B cell (primary cell): ENCODE measurements around the gene TMPRSS13. TPM values are rescaled to one million over a fixed set of nuclear protein-coding genes. Genes with fewer than 3 reads are reported as not detected.

ENCODE experiments used
- ATAC-seq: fragments of 200-7000 bp; cut with Tn5 transposase; one replicate; pipeline ENCODE4 v1.10.0; 2021; ENCODE audit warnings: low read depth, mild to moderate bottlenecking, moderate number of reproducible peaks, moderate library complexity
- CTCF ChIA-PET: fragments of 350-600 bp; sonication (Branson Sonifier 250); formaldehyde crosslinking; loops from one replicate; lab custom pipeline; 2021; ENCODE audit warnings: antibody characterized with exemption, inconsistent platforms; lab: Charles Lee
- POLR2A ChIA-PET: fragments of 350-600 bp; sonication (Branson Sonifier 250); formaldehyde crosslinking; loops from one replicate; lab custom pipeline; 2021; ENCODE audit warnings: antibody characterized with exemption; lab: Charles Lee
- DNase-seq: peaks from one replicate; pipeline ENCODE4 v3.0.0; 2013
- H2AFZ ChIP-seq: 2 replicates; pipeline ENCODE4 v1.6.1; 2012; ENCODE audit warnings: mild to moderate bottlenecking, low read depth, low read length; ENCODE audit not compliant: insufficient read depth, poor library complexity, severe bottlenecking
- H3K27ac ChIP-seq, 2 donors: 1 replicate in 1 of 2; 2 replicates in 1 of 2; pipeline ENCODE4 v1.5.1; 2012 to 2013; ENCODE audit warnings: low read length in 2 of 2, mild to moderate bottlenecking in 2 of 2, moderate library complexity in 1 of 2
- H3K27me3 ChIP-seq, 4 experiments: fragments of 200-600 bp in 1 of 4; sonication (generic) in 1 of 4; replicated peaks in 1 of 4; 1 replicate in 2 of 4; 2 replicates in 2 of 4; pipeline versions ENCODE4 v1.6.1 to v1.7.0; 2013 to 2016; ENCODE audit warnings: low read length in 3 of 4, mild to moderate bottlenecking in 2 of 4, mixed read lengths in 1 of 4, moderate library complexity in 1 of 4; ENCODE audit not compliant: insufficient read depth in 4 of 4, control insufficient read depth in 3 of 4; ENCODE audit errors: control extremely low read depth in 1 of 4
- H3K36me3 ChIP-seq, 2 experiments: replicated peaks in 1 of 2; 1 replicate in 1 of 2; 2 replicates in 1 of 2; pipeline versions ENCODE4 v1.6.1 to v1.7.1; 2013; ENCODE audit warnings: low read length in 1 of 2; ENCODE audit not compliant: insufficient read depth in 2 of 2, control insufficient read depth in 1 of 2; ENCODE audit errors: control extremely low read depth in 1 of 2, extremely low read depth in 1 of 2
- H3K4me1 ChIP-seq, 2 donors: fragments of 200-600 bp in 1 of 2; sonication (generic) in 1 of 2; 1 replicate in 1 of 2; 2 replicates in 1 of 2; pipeline versions ENCODE4 v1.5.1 to v1.6.1; 2013 to 2017; ENCODE audit warnings: low read length in 2 of 2; ENCODE audit not compliant: control insufficient read depth in 2 of 2, insufficient read depth in 2 of 2
- H3K4me2 ChIP-seq: replicated peaks from 2 replicates; pipeline ENCODE3; 2012; ENCODE audit warnings: mild to moderate bottlenecking, low read depth, low read length; ENCODE audit not compliant: poor library complexity, severe bottlenecking
- H3K4me3 ChIP-seq, 5 experiments: fragments of 200-600 bp in 1 of 5; sonication (generic) in 1 of 5; 1 replicate in 3 of 5; 2 replicates in 2 of 5; pipeline versions ENCODE4 v1.5.1 to v1.7.0; 2011 to 2016; ENCODE audit warnings: low read length in 4 of 5, mild to moderate bottlenecking in 4 of 5, low read depth in 2 of 5, control low read depth in 1 of 5, moderate library complexity in 1 of 5; ENCODE audit not compliant: insufficient read depth in 1 of 5; ENCODE audit errors: control extremely low read depth in 1 of 5, extremely low read depth in 1 of 5
- H3K79me2 ChIP-seq: fragments of 200-600 bp; sonication (generic); one replicate; pipeline ENCODE4 v1.6.0; 2016; ENCODE audit warnings: low read length; ENCODE audit not compliant: control insufficient read depth, insufficient read depth
- H3K9ac ChIP-seq: fragments of 200-600 bp; sonication (generic); 2 replicates; pipeline ENCODE4 v1.6.1; 2017; ENCODE audit warnings: mild to moderate bottlenecking, low read length, moderate library complexity
- H3K9me3 ChIP-seq, 3 donors: one replicate each; pipeline versions ENCODE4 v1.6.1 to v1.7.1; 2013; ENCODE audit warnings: low read length in 2 of 3; ENCODE audit not compliant: control insufficient read depth in 2 of 3, insufficient read depth in 1 of 3; ENCODE audit errors: control extremely low read depth in 1 of 3
- H4K20me1 ChIP-seq: 2 replicates; pipeline ENCODE4 v1.6.0; 2012; ENCODE audit warnings: mild to moderate bottlenecking, low read length; ENCODE audit not compliant: insufficient read depth, control insufficient read depth, poor library complexity, severe bottlenecking
- H3K27ac Mint-ChIP-seq: one replicate; pipeline ENCODE4 v1.8.0; 2021; ENCODE audit warnings: mixed read lengths
- H3K27me3 Mint-ChIP-seq: one replicate; pipeline ENCODE4 v1.8.0; 2021; ENCODE audit warnings: mixed read lengths
- H3K4me1 Mint-ChIP-seq: one replicate; pipeline ENCODE4 v1.8.0; 2021; ENCODE audit warnings: mixed read lengths
- H3K4me3 Mint-ChIP-seq: one replicate; pipeline ENCODE4 v1.8.0; 2021; ENCODE audit warnings: mixed read lengths
- H3K9me3 Mint-ChIP-seq: one replicate; pipeline ENCODE4 v1.8.0; 2022; ENCODE audit warnings: mixed read lengths; ENCODE audit not compliant: insufficient read depth
- CTCF ChIP-seq: fragments of 200-600 bp; IDR thresholded peaks from one replicate; pipeline ENCODE4 v1.8.0; 2022; ENCODE audit warnings: antibody characterized with exemption, mild to moderate bottlenecking
- EZH2 ChIP-seq: IDR thresholded peaks from 2 replicates; pipeline ENCODE4 v1.6.1; 2012; ENCODE audit warnings: borderline replicate concordance, low read depth, mild to moderate bottlenecking, moderate library complexity, low read length; ENCODE audit not compliant: insufficient read depth, poor library complexity, severe bottlenecking
- WGBS: methylation state at CpG from one replicate; pipeline ENCODE4 v1.1.5; 2013; ENCODE audit warnings: missing lambda C conversion rate; ENCODE audit not compliant: insufficient coverage; 5-methylcytosine and 5-hydroxymethylcytosine counted together
- intact Hi-C: fragments of 100-400 bp; cut with micrococcal nuclease; formaldehyde crosslinking; loops from one replicate; pipeline ENCODE4 v1.10.0; 2022
- polyA plus RNA-seq: library from polyadenylated mRNA; depleted of rRNA; stranded (reverse); fragments of >200 nt; gene quantifications from 2 replicates; pipeline ENCODE4 v1.2.3, GENCODE V29; 2012
- total RNA-seq, 2 donors: library from RNA; stranded (reverse); fragments of 120-200 nt in 1 of 2; gene quantifications; 1 replicate in 1 of 2; 2 replicates in 1 of 2; pipeline versions ENCODE4 v1.2.3 to v1.2.4, GENCODE V29; 2013 to 2022

TMPRSS13 gene
- total and polyA plus RNA-seq, 2 donors (not counting 1 experiment from before 2014, with no cell fraction given), result 2.4 to 8.0 TPM

- H4K20me1 ChIP-seq, result no peaks in the 10 kb centered on the region
- TF ChIP-seq EZH2 (no peak), CTCF (no peak)
- ATAC-seq (no peak), DNase-seq (no peak)
- Mint-ChIP-seq H3K27me3 (peaks cover 50% of the 10 kb centered on the region), H3K4me3 (no peak overlapping the region), H3K4me1 (no peaks in the 10 kb centered on the region), H3K9me3 (peaks cover 8% of the 10 kb centered on the region), H3K27ac (no peak overlapping the region)
- no peak overlapping the region for H3K4me3 ChIP-seq
- no peaks in the 10 kb centered on the region for H3K4me1 ChIP-seq
- no peaks in the 10 kb centered on the region for H3K36me3 ChIP-seq
- peaks cover 0 to 5% (median 2%) of the 10 kb centered on the region in 3 donors for H3K9me3 ChIP-seq
- intact Hi-C loops, result no loop called here
- H3K27me3 ChIP-seq, result peaks cover 0 to 24% (median 7%) of the 10 kb centered on the region in 4 experiments
- no peak overlapping the region for H3K27ac ChIP-seq
- H3K9ac ChIP-seq, result no peak overlapping the region
- no peak overlapping the region for H2AFZ ChIP-seq
- 38% methylated on average over 2 of the region's 3 CpGs for WGBS
- ChIA-PET POLR2A (no interaction called here), CTCF (interaction anchor here (1.1 to 5.5 kb wide), 4 partner anchors 91 to 202 kb away, joined by 3 to 37 read pairs (median 6); no protein-coding TSS in a partner anchor)
- no peak overlapping the region for H3K4me2 ChIP-seq
- no peaks in the 10 kb centered on the region for H3K79me2 ChIP-seq
These were observed 77.3 kb downstream of the TMPRSS13 start for GRCh38 chr11:117851852-117852251.

DNA sequence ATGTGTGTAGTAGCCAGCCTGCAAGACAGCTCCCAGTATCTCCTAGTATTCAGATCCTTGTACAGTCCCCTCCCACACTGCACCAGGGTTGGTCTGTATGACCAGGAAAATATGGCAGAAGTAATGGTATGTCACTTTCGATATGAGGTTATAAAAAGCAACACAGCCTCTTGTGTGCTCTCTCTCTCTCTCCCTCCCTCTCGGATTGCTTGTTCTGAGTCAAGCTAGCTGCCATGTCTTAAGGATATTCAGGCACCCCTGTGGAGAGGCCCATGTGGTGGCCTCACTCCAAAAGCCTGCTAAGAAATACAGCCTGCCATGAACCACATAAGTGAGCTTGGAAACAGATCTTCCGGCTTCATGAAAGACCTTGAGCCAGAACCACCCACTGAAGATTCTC lies 78.1 kb downstream of the TMPRSS13 start:
- H3K4me2 ChIP-seq, result no peak overlapping the region
- ATAC-seq, result no peak
- no peak overlapping the region for H3K27ac ChIP-seq
- ChIA-PET POLR2A (no interaction called here), CTCF (interaction anchor here (1.4 to 5.5 kb wide), 3 partner anchors 94 to 202 kb away, joined by 3 to 37 read pairs (median 8); no protein-coding TSS in a partner anchor)
- H3K4me1 ChIP-seq, result no peaks in the 10 kb centered on the region
- H4K20me1 ChIP-seq, result no peaks in the 10 kb centered on the region
- H3K9me3 ChIP-seq, result peaks cover 0 to 5% (median 2%) of the 10 kb centered on the region in 3 donors
- Mint-ChIP-seq H3K9me3 (peaks cover 8% of the 10 kb centered on the region), H3K27me3 (peaks cover 44% of the 10 kb centered on the region), H3K4me1 (no peaks in the 10 kb centered on the region), H3K4me3 (no peak overlapping the region), H3K27ac (no peak overlapping the region)
- intact Hi-C loops, result no loop called here
- peaks cover 0 to 24% (median 7%) of the 10 kb centered on the region in 4 experiments for H3K27me3 ChIP-seq
- no peak overlapping the region for H3K9ac ChIP-seq
- WGBS, result 100% methylated on average over 2 of the region's 3 CpGs
- DNase-seq, result no peak
- H3K4me3 ChIP-seq, result no peak overlapping the region
- no peaks in the 10 kb centered on the region for H3K36me3 ChIP-seq
- TF ChIP-seq CTCF, result no peak
- TF ChIP-seq EZH2, result no peak
- H3K79me2 ChIP-seq, result no peaks in the 10 kb centered on the region
- no peak overlapping the region for H2AFZ ChIP-seq

Other genes starting within 250 kb of the TMPRSS13 start
- gene DSCAML1, start 132.2 kb downstream of the TMPRSS13 start, total RNA-seq, result 1.2 and 1.3 TPM in 2 replicates
- gene DSCAML1, start 132.2 kb downstream of the TMPRSS13 start, polyA plus RNA-seq, result 2.5 and 6.2 TPM in 2 replicates
- gene FXYD2, start 104.7 kb downstream of the TMPRSS13 start, total RNA-seq, result 13.5 and 19.5 TPM in 2 replicates
- 0.43 and 0.61 TPM in 2 replicates for gene FXYD2, start 104.7 kb downstream of the TMPRSS13 start, polyA plus RNA-seq
- gene FXYD6, start 52.7 kb downstream of the TMPRSS13 start, total RNA-seq, result not detected in 2 replicates
- gene FXYD6, start 52.7 kb downstream of the TMPRSS13 start, polyA plus RNA-seq, result 0.35 TPM in 1 of 2 replicates, not detected in the other
- gene IL10RA, start 57.0 kb upstream of the TMPRSS13 start, total RNA-seq, result 417 and 434 TPM in 2 replicates
- gene IL10RA, start 57.0 kb upstream of the TMPRSS13 start, polyA plus RNA-seq, result 64.1 and 73.3 TPM in 2 replicates
- not detected in 2 replicates for gene TMPRSS4, start 147.7 kb upstream of the TMPRSS13 start, total RNA-seq
- gene TMPRSS4, start 147.7 kb upstream of the TMPRSS13 start, polyA plus RNA-seq, result not detected in 2 replicates
- 4.5 and 4.8 TPM in 2 replicates for gene SMIM35, start 157.6 kb upstream of the TMPRSS13 start, total RNA-seq
- 1.3 TPM in 2 replicates for gene SMIM35, start 157.6 kb upstream of the TMPRSS13 start, polyA plus RNA-seq
- not detected in 2 replicates for gene SCN4B, start 223.4 kb upstream of the TMPRSS13 start, total RNA-seq
- gene SCN4B, start 223.4 kb upstream of the TMPRSS13 start, polyA plus RNA-seq, result not detected in 2 replicates
- gene SCN2B, start 247.2 kb upstream of the TMPRSS13 start, total RNA-seq, result not detected in 2 replicates
- gene SCN2B, start 247.2 kb upstream of the TMPRSS13 start, polyA plus RNA-seq, result not detected in 2 replicates